ENCODE data around the gene PROC.

PROC gene

DNA sequence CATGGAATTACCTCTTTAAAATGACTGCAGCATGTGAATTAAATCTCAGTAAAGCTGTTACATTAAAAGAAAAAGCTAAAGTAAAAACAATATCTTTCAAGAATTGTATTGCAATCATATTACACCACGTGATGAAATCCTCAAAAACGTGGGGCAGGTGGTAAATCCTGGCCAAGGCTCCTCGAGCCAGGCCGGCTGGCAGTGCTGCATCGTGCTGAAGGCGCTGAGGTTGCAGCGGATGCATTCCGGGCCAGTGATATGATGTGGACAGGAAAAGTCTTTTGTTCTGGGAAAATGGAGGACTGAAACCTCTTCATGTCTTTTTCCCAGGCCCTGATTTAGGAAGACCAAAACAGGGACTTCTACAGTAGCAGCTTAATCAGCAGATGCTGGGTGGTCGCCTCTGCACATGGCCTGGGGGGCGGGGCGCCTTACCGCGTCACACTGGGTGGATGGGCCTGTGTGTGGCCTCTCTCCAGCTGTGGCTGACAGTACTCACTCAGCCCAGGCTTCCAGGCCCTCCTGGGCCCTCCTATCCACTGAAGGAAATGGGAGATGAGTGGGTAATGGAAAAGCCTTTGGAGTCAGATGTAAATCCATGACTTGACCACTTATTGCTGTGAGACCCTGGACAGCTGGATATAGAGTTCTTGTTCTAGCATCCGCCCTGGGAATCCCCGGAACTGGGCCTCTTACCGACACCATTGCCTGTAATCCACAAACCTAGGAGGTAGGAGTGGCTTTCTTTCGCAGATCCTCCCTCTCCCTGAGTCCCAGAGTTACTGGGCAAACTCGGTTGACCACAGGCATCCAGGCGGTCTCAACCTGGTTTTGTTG, 45.1 kb downstream of the PROC start:
- DNase-seq, result no peak

DNA sequence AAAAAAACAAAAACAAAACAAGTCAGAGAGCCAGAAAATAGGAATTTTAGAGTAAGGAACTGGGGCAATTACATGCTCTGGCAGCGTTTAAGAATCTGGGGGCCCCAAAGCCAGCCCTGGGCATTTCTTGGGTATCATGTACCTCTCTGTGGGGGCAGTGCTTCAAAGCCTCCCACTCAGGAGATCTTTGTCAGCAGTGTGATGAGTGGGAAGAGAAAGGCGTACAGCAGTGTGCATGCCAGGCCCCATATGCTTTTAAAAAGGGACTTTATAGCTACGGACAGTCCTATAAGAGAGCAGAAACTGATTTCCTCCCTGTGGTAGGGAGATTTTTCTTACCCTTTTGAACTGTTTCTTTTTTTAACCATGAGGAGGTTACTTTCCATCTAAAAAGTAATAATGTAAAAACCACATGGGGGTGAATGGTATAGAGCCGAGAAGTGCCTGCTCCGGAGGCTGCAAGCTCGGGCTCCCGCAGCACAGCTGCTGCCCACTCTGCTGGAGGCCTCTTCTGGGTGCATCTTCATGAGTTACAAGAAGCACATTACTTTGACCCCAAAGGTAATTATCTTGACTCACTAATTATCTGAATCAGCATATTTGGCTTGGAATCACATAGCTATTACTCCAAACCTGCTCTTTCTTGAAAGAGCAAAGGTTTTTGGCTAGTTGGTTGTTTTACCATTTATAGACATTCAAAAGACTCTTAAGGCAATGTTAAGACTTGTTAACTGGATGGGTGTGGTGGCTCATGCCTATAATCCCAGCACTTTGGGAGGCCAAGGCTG, 46.4 kb downstream of the PROC start:
- DNase-seq, result no peak

DNA sequence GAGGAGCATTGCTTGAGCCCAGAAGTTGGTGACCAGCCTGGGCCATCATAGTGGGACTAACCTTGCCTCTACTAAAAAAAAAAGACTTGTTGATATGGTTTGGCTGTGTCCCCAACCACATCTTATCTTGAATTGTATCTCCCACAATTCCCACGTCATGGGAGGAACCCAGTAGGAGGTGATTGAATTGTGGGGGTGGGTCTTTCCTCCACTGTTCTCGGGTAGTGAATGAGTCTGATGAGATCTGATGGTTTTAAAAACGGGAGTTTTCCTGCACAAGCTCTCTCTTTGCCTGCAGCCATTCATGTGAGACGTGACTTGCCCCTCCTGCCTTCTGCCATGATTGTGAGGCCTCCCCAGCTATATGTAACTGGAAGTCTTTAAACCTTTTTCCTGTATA, 47.0 kb downstream of the PROC start:
- DNase-seq, result no peak

DNA sequence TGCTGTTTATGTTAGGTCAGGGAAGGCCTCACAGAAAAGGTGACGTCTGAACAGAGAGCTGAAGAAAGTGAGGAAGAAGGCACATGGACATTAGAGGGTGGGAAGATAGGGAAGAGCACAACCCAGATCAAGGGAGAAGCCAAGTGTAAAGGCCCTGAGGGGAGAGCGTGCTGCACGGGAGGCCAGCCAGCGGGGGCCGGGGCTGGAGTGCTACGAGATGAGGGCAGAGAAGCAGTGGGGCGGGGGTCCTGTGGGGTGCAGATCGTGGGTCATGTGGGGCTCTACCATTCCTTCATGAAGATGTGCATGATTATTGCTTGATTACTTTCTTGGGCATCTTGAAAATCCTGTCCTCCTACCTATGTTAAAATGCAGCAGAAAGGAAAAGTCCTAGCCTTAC, 50.8 kb downstream of the PROC start:
- no peak for DNase-seq

DNA sequence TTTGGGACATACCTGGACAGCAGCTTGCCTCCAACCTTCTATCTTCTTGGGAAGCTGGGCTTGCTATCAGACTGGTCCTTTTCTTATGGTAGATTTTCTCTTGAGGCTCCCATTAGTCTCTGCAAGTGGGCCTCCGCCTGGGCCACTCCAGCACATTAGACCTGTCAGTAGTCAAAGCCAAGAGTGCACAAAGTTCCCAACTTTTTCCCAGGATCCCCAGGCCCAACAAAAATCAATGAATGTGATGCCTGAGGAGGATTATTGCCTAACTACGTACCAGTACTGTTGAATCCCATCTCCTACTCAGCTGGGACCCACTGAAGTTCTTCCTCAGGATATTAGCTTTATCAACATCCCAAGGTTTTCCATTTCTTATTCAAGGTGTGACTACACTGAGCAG, 51.7 kb downstream of the PROC start:
- no peak for DNase-seq

DNA sequence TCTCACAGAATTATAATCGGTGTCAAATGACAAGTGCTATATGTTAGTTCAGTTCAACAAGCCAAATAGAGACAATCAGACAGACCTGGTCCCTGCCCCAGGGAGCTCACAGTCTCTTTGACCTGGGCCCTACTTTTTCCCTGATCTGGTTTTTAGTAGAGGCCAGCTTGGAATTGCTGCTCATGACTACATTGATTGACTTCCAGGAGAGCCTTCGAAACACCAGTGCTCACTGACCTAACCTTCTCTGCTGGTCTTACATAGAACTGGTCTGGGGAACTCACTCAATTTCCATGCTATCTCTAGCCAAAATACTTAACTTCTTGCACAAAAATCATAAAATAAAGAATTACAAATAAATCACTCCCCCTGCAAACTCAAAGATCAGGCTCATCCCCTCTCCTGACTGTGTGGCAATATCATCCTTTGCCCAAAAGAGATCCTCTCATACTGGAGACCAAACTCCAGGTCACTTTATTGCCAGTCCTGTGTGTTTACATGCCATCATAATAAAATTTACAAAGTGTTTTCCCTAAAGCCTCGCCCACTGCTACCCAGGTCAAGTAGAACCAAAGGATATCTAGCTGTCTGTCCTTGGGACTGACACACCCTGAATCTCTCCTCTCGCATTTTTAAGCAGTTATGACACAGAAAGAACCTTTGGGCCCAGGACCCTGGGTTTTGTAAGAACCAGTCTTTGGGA, 53.2 kb downstream of the PROC start:
- no peak for DNase-seq

DNA sequence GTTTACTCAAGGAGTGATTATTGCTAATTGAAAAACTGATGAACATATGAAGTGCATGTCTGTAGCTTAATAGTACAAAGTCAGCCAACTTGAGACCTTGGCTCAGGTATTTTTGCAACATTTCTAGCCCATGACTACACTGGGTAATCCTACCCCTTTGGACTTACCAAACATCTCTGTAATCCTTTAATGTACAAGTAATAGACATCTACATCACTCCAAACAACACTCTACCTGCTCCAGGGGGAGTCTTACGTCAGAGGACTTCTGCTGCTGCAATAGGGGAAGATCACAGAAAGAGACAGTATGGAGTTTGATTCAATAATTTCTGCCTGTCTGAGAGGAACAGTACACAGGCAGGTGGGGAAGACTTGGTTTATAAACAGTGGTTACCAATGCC, 54.0 kb downstream of the PROC start:
- no peak for DNase-seq

DNA sequence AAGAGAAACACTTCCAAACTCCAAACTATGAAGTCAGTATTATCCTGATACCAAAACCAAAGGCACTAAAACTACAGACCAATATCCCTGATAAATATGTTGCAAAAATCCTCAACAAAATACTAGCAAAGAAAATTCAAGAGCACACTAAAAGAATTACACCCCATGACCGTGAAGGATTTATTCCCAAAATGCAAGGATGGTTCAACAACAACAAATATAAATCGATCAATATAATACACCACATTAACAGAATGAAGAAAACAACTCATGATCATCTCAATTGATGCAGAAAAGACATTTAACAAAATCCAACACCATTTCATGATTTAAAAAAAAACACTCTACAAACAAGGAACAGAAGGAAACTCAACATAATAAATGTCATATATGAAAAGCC, 57.6 kb downstream of the PROC start:
- DNase-seq, result no peak
